ENCODE measurements around the gene PRRG3. TPM values are rescaled to one million over a fixed set of nuclear protein-coding genes. Genes with fewer than 3 reads are reported as not detected.

PRRG3 gene
- total and polyA plus RNA-seq, 9 of the 15 experiments (the other 6 are each of a cell fraction or from before 2014, with no cell fraction given) = not detected

DNA sequence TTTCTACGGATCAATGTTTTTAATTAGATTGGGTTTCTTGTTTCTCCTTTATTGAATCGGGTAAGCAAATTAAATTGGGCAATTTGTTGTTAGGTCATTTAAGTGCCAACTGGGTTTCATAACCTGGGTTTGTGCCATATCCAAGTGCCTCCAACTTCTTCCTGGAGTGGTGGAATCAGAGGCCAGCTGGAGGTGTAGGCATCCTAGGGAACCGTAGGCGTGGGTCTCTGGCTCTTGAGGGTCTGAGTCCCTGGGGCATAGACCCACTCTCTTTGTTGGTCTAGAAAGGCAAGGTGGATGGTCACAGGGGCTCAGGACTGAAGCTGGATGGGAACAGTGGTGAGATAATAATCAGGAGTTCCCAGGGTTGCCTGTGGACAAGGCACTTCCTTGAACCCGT, 57.6 kb downstream of the PRRG3 start (continued):
- no peak for TF ChIP-seq RREB1 (CRISPR knock-in tag; IDR thresholded peaks at IDR 0.05)
- TF ChIP-seq, protein P1, sequence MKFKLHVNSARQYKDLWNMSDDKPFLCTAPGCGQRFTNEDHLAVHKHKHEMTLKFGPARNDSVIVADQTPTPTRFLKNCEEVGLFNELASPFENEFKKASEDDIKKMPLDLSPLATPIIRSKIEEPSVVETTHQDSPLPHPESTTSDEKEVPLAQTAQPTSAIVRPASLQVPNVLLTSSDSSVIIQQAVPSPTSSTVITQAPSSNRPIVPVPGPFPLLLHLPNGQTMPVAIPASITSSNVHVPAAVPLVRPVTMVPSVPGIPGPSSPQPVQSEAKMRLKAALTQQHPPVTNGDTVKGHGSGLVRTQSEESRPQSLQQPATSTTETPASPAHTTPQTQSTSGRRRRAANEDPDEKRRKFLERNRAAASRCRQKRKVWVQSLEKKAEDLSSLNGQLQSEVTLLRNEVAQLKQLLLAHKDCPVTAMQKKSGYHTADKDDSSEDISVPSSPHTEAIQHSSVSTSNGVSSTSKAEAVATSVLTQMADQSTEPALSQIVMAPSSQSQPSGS (CRISPR knock-in tag; IDR thresholded peaks at IDR 0.05) = no peak
- TF ChIP-seq BHLHE40 (IDR thresholded peaks at IDR 0.05; ENCODE audit: low read length) = no peak
- no peak for TF ChIP-seq DPF2 (IDR thresholded peaks at IDR 0.05)
- TF ChIP-seq, protein P2, sequence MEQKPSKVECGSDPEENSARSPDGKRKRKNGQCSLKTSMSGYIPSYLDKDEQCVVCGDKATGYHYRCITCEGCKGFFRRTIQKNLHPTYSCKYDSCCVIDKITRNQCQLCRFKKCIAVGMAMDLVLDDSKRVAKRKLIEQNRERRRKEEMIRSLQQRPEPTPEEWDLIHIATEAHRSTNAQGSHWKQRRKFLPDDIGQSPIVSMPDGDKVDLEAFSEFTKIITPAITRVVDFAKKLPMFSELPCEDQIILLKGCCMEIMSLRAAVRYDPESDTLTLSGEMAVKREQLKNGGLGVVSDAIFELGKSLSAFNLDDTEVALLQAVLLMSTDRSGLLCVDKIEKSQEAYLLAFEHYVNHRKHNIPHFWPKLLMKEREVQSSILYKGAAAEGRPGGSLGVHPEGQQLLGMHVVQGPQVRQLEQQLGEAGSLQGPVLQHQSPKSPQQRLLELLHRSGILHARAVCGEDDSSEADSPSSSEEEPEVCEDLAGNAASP (IDR thresholded peaks at IDR 0.05) = no peak
- no peak for TF ChIP-seq PCBP1 (IDR thresholded peaks at IDR 0.05; ENCODE audit: low read depth, low read length, poor library complexity, severe bottlenecking)

Measured in K562 (cell line).